ENCODE measurements around the gene SORL1-AS1.

SORL1-AS1 gene

GRCh38 chr11:121453589-121454299, 977 bp upstream of the SORL1-AS1 start:
- H3K4me3 Mint-ChIP-seq: peak overlapping the region; percentile 89 to 91
- no CpG with 5 or more reads among the region's 6 CpGs for WGBS (ENCODE audit: extremely low coverage, insufficient read length, low lambda C conversion rate)
- H3K36me3 Mint-ChIP-seq (ENCODE audit: insufficient read depth in 1 of 3, low read depth in 3 of 3): peaks cover 0 to 4% (median under 1%) of the 10 kb centered on the region in 3 experiments; a peak in 4 of 7 replicates

More at GRCh38 chr11:121453589-121454299, 977 bp upstream of the SORL1-AS1 start:
- Mint-ChIP-seq H3K27me3 (ENCODE audit: low read depth) (peaks cover 13% of the 10 kb centered on the region), H3K9me3 (no peaks in the 10 kb centered on the region), H3K4me1 (peaks cover 72 to 76% of the 10 kb centered on the region in 2 experiments), H3K27ac (peak overlapping the region in 2 of 3 experiments; percentile 5 to 25; a peak in 2 of 7 replicates)
- Histone ChIP-seq H4K91ac (ENCODE audit: insufficient read length, low read depth, low read length) (no peak overlapping the region), H2AFZ (ENCODE audit: low read length) (no peak overlapping the region), H3K4me1 (ENCODE audit: insufficient read depth, low read length) (peaks cover 15% of the 10 kb centered on the region; the same call in 1 of the 2 replicates), H2BK15ac (ENCODE audit: low read depth, low read length) (no peak overlapping the region), H2BK5ac (ENCODE audit: insufficient read length, low read length) (no peak overlapping the region), H3T11ph (ENCODE audit: low read length) (no peak overlapping the region), H3K23me2 (ENCODE audit: insufficient read length, low read depth, low read length, poor library complexity, severe bottlenecking) (peaks cover 12% of the 10 kb centered on the region), H2BK120ac (ENCODE audit: low read depth, low read length, poor library complexity, severe bottlenecking) (no peak overlapping the region), H2BK12ac (ENCODE audit: insufficient read length, low read depth, low read length) (no peak overlapping the region), H3K56ac (ENCODE audit: insufficient read length, low read depth, low read length) (no peak overlapping the region), H3K4ac (ENCODE audit: low read depth, low read length) (no peak overlapping the region), H2AK5ac (ENCODE audit: insufficient read length, low read length) (no peak overlapping the region), H3K18ac (ENCODE audit: insufficient read length, low read depth, low read length) (no peak overlapping the region), H3K9ac (ENCODE audit: extremely low read depth, insufficient read length, low read length) (no peak overlapping the region), H3K27me3 (ENCODE audit: insufficient read depth, low read length) (no peaks in the 10 kb centered on the region), H3K27ac (ENCODE audit: insufficient read length, low read depth, low read length) (no peak overlapping the region), H3K79me1 (ENCODE audit: insufficient read depth, low read depth, low read length, poor library complexity, severe bottlenecking) (no peaks in the 10 kb centered on the region), H3K4me2 (ENCODE audit: insufficient read depth, insufficient read length, low read length) (peak overlapping the region; percentile 80), H3K14ac (ENCODE audit: insufficient read depth, low read length) (no peak overlapping the region), H4K20me1 (ENCODE audit: control insufficient read depth, insufficient read depth, insufficient read length) (no peaks in the 10 kb centered on the region), H4K5ac (ENCODE audit: insufficient read length, low read depth, low read length) (no peak overlapping the region), H3K23ac (ENCODE audit: insufficient read length, low read depth, low read length) (no peak overlapping the region), H3K79me2 (ENCODE audit: insufficient read depth, low read length) (peaks cover 21% of the 10 kb centered on the region; the same call in 1 of the 2 replicates), H3K9me3 (ENCODE audit: control insufficient read depth, low read depth, low read length) (no peaks in the 10 kb centered on the region), H4K8ac (replicated peaks; ENCODE audit: insufficient read length, low read depth, low read length) (no peak overlapping the region), H2BK20ac (ENCODE audit: low read depth, low read length, poor library complexity, severe bottlenecking) (no peak overlapping the region)
- TF ChIP-seq CTCF (conservative IDR thresholded peaks at IDR 0.05): no peak
- no peak for DNase-seq
